DND-41 (cell line): ENCODE data around the gene NPHS2.

Experiments used
- CTCF ChIP-seq: IDR thresholded peaks from 2 replicates; pipeline ENCODE4 v1.5.1; 2012; ENCODE audit warnings: borderline replicate concordance, low read length, moderate library complexity, mild to moderate bottlenecking; ENCODE audit not compliant: poor library complexity, severe bottlenecking; ENCODE audit errors: extremely low read depth
- EZH2 ChIP-seq: IDR thresholded peaks from 3 replicates; pipeline ENCODE4 v1.6.1; 2012; ENCODE audit warnings: borderline replicate concordance, low read depth, mild to moderate bottlenecking, moderate library complexity, low read length, inconsistent platforms; ENCODE audit not compliant: severe bottlenecking

DNA sequence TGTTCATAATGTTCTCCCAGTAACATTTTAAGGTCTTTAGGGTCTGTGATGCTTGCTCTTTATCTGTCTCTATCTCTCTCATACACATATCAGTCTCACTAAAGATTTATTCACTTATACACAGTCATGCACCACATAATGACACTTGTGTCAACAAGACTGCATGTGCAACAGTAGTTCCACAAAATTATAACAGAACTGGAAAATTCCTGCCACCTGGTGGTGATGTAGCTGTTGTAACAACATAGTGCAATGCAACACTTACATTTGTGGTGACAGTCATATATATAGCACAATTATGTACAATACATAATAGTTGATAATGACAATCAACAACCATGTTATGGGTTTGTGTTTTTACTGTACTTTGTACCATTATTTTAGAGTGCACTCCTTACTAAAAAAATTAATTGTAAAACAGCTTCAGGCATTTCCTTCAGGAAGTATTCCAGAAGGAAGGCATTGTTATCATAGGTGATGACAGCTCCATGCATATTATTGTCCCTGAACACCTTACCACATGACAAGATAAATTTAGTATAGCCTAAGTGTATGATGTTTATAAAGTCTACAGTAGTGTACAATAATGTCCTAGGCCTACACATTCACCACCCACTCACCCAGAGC, 24.0 kb upstream of the NPHS2 start:
- TF ChIP-seq EZH2 (no peak), CTCF (peak; percentile 54)
